Progenitor cell of endocrine pancreas (in vitro differentiated cells): ENCODE measurements around the gene PAK2. TPM values are rescaled to one million over a fixed set of nuclear protein-coding genes. Genes with fewer than 3 reads are reported as not detected.
"Not testable (repeated sequence)": the region's sequence is repeated elsewhere in the genome, so short reads cannot be mapped to it uniquely, and the experiment has no call there.

Experiments used
- DNase-seq: peaks from one replicate; pipeline ENCODE4 v3.0.0; 2021; ENCODE audit warnings: low spot score; ENCODE audit not compliant: unreplicated experiment
- H3K27ac Mint-ChIP-seq: 2 replicates; pipeline ENCODE4 v1.8.0; 2021; ENCODE audit warnings: mild to moderate bottlenecking, moderate library complexity, mixed read lengths
- H3K27me3 Mint-ChIP-seq: 2 replicates; pipeline ENCODE4 v1.8.0; 2021; ENCODE audit warnings: mixed read lengths
- H3K36me3 Mint-ChIP-seq: 2 replicates; pipeline ENCODE4 v1.8.0; 2022; ENCODE audit warnings: mixed read lengths; ENCODE audit not compliant: insufficient read depth
- H3K4me1 Mint-ChIP-seq: 2 replicates; pipeline ENCODE4 v1.8.0; 2021; ENCODE audit warnings: low read depth, mixed read lengths
- H3K4me3 Mint-ChIP-seq: 2 replicates; pipeline ENCODE4 v1.8.0; 2021; ENCODE audit warnings: low read depth, mild to moderate bottlenecking, moderate library complexity, mixed read lengths
- H3K9me3 Mint-ChIP-seq: 2 replicates; pipeline ENCODE4 v1.8.0; 2021; ENCODE audit warnings: low read depth, mixed read lengths
- CTCF ChIP-seq: fragments of 200-600 bp; sonication (generic); IDR thresholded peaks from one replicate; pipeline ENCODE4 v1.5.0; 2021; ENCODE audit warnings: antibody characterized with exemption, mild to moderate bottlenecking; ENCODE audit not compliant: unreplicated experiment
- total RNA-seq: library from RNA; stranded (reverse); gene quantifications from 2 replicates; pipeline ENCODE4 v1.2.1, GENCODE V29; 2021

Gene PAK2
- total RNA-seq, 1 donor from 2014 or later, result 72.1 TPM

DNA sequence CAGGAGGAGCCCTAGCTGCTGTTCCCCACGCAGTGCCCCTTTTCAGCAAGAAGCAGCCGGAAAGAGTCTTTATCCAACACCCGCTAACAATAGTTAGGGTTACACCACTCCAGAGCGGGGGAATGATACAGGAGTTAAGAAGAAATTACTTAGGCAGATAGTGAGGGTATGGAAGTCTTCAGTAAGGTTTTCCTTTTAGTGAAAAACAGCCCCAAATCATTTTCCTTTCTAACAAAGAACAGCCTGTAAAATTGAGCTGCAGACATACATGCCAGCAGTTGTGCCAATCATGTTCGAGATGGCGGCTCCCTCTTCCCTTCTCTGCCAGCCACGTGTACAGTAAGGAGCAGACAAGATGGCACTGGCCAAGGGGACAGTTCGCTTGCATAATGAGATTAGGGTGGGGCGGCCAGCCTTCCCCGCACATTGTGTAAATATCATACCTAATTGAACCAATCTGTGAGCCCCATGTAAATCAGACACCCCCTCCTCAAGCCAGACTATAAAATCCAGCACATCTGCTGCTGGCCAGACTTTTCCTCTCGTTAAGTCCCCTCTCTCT lies 109.6 kb downstream of the PAK2 start:
- H3K36me3 Mint-ChIP-seq, result no peaks in the 10 kb centered on the region
- H3K4me1 Mint-ChIP-seq, result no peaks in the 10 kb centered on the region
- no peak overlapping the region for H3K27ac Mint-ChIP-seq
- H3K9me3 Mint-ChIP-seq, result no peaks in the 10 kb centered on the region
- H3K27me3 Mint-ChIP-seq, result no peaks in the 10 kb centered on the region
- H3K4me3 Mint-ChIP-seq, result no peak overlapping the region
- no peak for DNase-seq
- TF ChIP-seq CTCF, result no peak

- H3K4me1 Mint-ChIP-seq, DNase-seq, H3K4me3 Mint-ChIP-seq, H3K27ac Mint-ChIP-seq, H3K27me3 Mint-ChIP-seq, H3K36me3 Mint-ChIP-seq: not testable (repeated sequence)
- peaks cover 11% of the 10 kb centered on the region for H3K9me3 Mint-ChIP-seq
These were observed 123.3 kb downstream of the PAK2 start for GRCh38 chr3:196863000-196863399.

GRCh38 chr3:196867155-196867506 lies 127.5 kb downstream of the PAK2 start:
- Mint-ChIP-seq H3K36me3 (no peaks in the 10 kb centered on the region), H3K27ac (peak overlapping the region; percentile 94), H3K4me3 (peak overlapping the region; percentile 89), H3K27me3 (no peaks in the 10 kb centered on the region), H3K4me1 (peaks cover 13% of the 10 kb centered on the region), H3K9me3 (peaks cover 6% of the 10 kb centered on the region)
- no peak for DNase-seq
- no peak for TF ChIP-seq CTCF

GRCh38 chr3:196867507-196868296 lies 128.0 kb downstream of the PAK2 start, which contains the start of gene SENP5:
Gene SENP5 (plus strand): TSS chr3:196867920. CDS start chr3:196885182, 17,262 bp downstream.
- Mint-ChIP-seq H3K36me3 (no peaks in the 10 kb centered on the region), H3K27me3 (no peaks in the 10 kb centered on the region), H3K9me3 (peaks cover 6% of the 10 kb centered on the region), H3K4me3 (peak within 1 kb of the TSS; percentile 95), H3K4me1 (peaks cover 13% of the 10 kb centered on the region), H3K27ac (peak within 1 kb of the TSS; percentile 98)
- peak; percentile 78 for DNase-seq
- no peak for TF ChIP-seq CTCF

- Mint-ChIP-seq H3K27me3 (no peaks in the 10 kb centered on the region), H3K9me3 (peaks cover 6% of the 10 kb centered on the region), H3K4me3 (peak overlapping the region; percentile 95), H3K4me1 (peaks cover 13% of the 10 kb centered on the region), H3K36me3 (no peaks in the 10 kb centered on the region), H3K27ac (peak overlapping the region; percentile 98)
- DNase-seq, result peak; percentile 24
- no peak for TF ChIP-seq CTCF
These were observed 128.6 kb downstream of the PAK2 start for GRCh38 chr3:196868297-196868661.

GRCh38 chr3:196872316-196872715 lies 132.7 kb downstream of the PAK2 start:
- Mint-ChIP-seq H3K4me1 (peaks cover 10% of the 10 kb centered on the region), H3K36me3 (no peaks in the 10 kb centered on the region), H3K27me3 (no peaks in the 10 kb centered on the region), H3K9me3 (no peaks in the 10 kb centered on the region), H3K27ac (peak overlapping the region; percentile 31), H3K4me3 (no peak overlapping the region)
- no peak for DNase-seq
- TF ChIP-seq CTCF, result no peak

DNA sequence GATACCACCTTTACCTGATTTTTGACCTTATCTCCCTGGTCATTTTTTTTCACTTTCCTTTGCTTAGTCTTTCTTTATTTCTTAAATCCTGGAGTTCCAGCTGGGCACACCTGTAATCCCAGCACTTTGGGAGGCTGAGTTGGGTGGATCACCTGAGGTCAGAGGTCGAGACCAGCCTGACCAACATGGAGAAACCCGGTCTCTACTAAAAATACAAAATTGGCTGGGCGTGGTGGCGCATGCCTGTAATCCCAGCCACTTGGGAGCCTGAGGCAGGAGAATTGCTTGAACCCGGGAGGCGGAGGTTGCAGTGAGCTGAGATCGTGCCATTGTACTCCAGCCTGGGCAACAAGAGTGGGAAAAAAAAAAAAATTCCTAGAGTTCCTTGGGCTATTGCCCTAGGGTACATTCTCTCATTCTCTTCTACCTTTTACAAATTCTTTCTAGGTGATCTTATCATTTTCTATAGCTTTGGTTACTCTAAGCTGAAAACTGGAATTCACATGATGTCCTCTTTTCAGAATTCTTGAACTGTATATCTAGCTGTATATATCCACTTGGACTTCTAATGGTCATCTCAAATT lies 134.9 kb downstream of the PAK2 start:
- not testable (repeated sequence) for H3K4me3 Mint-ChIP-seq, H3K27me3 Mint-ChIP-seq, H3K4me1 Mint-ChIP-seq, DNase-seq, H3K36me3 Mint-ChIP-seq, H3K9me3 Mint-ChIP-seq, H3K27ac Mint-ChIP-seq
